OCI-LY1 (cell line): ENCODE results near the gene PPIL6.

Experiments
- H2AFZ ChIP-seq: fragments of 200-600 bp; sonication (generic), shearing (Covaris generic); 2 replicates; pipeline ENCODE4 v1.6.0; 2014; ENCODE audit warnings: antibody characterized with exemption, mild to moderate bottlenecking, low read length
- H3F3A ChIP-seq: fragments of 200-600 bp; sonication (generic), shearing (Covaris generic); 2 replicates; pipeline ENCODE4 v1.6.0; 2014; ENCODE audit warnings: mild to moderate bottlenecking, antibody characterized with exemption, low read length, moderate library complexity; ENCODE audit not compliant: insufficient read depth
- H3K27ac ChIP-seq: fragments of 200-600 bp; sonication (generic); 2 replicates; pipeline ENCODE4 v1.5.1; 2014; ENCODE audit warnings: low read length, mixed run types, mild to moderate bottlenecking, low read depth; ENCODE audit not compliant: poor library complexity, severe bottlenecking
- H3K27me3 ChIP-seq: fragments of 200-600 bp; sonication (generic); 2 replicates; pipeline ENCODE4 v1.6.0; 2014; ENCODE audit warnings: antibody characterized with exemption, mild to moderate bottlenecking, low read length, moderate library complexity; ENCODE audit not compliant: insufficient read depth
- H3K36me3 ChIP-seq: fragments of 200-600 bp; sonication (generic); 2 replicates; pipeline ENCODE4 v1.6.1; 2014; ENCODE audit warnings: mild to moderate bottlenecking, antibody characterized with exemption, low read length, moderate library complexity, mixed read lengths; ENCODE audit not compliant: insufficient read depth
- H3K4me1 ChIP-seq: fragments of 200-600 bp; sonication (generic); 2 replicates; pipeline ENCODE4 v1.5.1; 2014; ENCODE audit warnings: mild to moderate bottlenecking, low read length, moderate library complexity; ENCODE audit not compliant: insufficient read depth, severe bottlenecking
- H3K4me2 ChIP-seq: fragments of 200-600 bp; sonication (generic), shearing (Covaris generic); 2 replicates; pipeline ENCODE4 v1.6.1; 2014; ENCODE audit warnings: low read length
- H3K4me3 ChIP-seq: fragments of 200-600 bp; sonication (generic); 2 replicates; pipeline ENCODE4 v1.5.1; 2014; ENCODE audit warnings: low read length, low read depth, mild to moderate bottlenecking, mixed read lengths; ENCODE audit not compliant: poor library complexity, severe bottlenecking
- H3K79me2 ChIP-seq: fragments of 200-600 bp; shearing (Covaris generic); 2 replicates; pipeline ENCODE4 v1.6.1; 2016; ENCODE audit warnings: mixed run types, low read length, mixed read lengths; ENCODE audit not compliant: insufficient read depth
- H3K9ac ChIP-seq: fragments of 200-600 bp; sonication (generic), shearing (Covaris generic); 2 replicates; pipeline ENCODE4 v1.6.1; 2014; ENCODE audit warnings: mild to moderate bottlenecking, low read length, mixed read lengths
- H3K9me2 ChIP-seq: fragments of 200-600 bp; sonication (generic), shearing (Covaris generic); 2 replicates; pipeline ENCODE4 v1.6.1; 2014; ENCODE audit warnings: low read depth, mild to moderate bottlenecking, low read length, mixed read lengths
- H3K9me3 ChIP-seq: fragments of 200-600 bp; shearing (Covaris generic); 2 replicates; pipeline ENCODE4 v1.6.1; 2014; ENCODE audit warnings: low read length, mixed read lengths
- H4K20me1 ChIP-seq: fragments of 200-600 bp; sonication (generic), shearing (Covaris generic); 2 replicates; pipeline ENCODE4 v1.6.0; 2016; ENCODE audit warnings: mild to moderate bottlenecking, low read length; ENCODE audit not compliant: insufficient read depth
- EZH2 ChIP-seq: fragments of 200-600 bp; sonication (generic), shearing (Covaris generic); IDR thresholded peaks from 2 replicates; pipeline ENCODE4 v1.8.0; 2017; ENCODE audit warnings: borderline replicate concordance, mixed run types, mild to moderate bottlenecking, antibody characterized with exemption, low read length, moderate library complexity, mixed read lengths
- TF ChIP-seq, protein P1 (sequence below): fragments of 200-600 bp; sonication (generic), shearing (Covaris generic); IDR thresholded peaks from 2 replicates; pipeline ENCODE4 v1.5.1; 2017; ENCODE audit warnings: mild to moderate bottlenecking, antibody characterized with exemption, low read length, moderate library complexity, mixed read lengths

The PPIL6 gene

GRCh38 chr6:109388265-109388664 is 52.2 kb downstream of the PPIL6 start:
- no peaks in the 10 kb centered on the region for H4K20me1 ChIP-seq
- H3K4me2 ChIP-seq, result no peak overlapping the region
- no peak overlapping the region for H3K9ac ChIP-seq
- H3K27me3 ChIP-seq, result no peaks in the 10 kb centered on the region
- no peak overlapping the region for H2AFZ ChIP-seq
- peaks cover 5% of the 10 kb centered on the region for H3K4me1 ChIP-seq
- no peak overlapping the region for H3K27ac ChIP-seq
- H3K9me2 ChIP-seq, result no peaks in the 10 kb centered on the region
- H3F3A ChIP-seq, result no peaks in the 10 kb centered on the region
- TF ChIP-seq, protein P1, sequence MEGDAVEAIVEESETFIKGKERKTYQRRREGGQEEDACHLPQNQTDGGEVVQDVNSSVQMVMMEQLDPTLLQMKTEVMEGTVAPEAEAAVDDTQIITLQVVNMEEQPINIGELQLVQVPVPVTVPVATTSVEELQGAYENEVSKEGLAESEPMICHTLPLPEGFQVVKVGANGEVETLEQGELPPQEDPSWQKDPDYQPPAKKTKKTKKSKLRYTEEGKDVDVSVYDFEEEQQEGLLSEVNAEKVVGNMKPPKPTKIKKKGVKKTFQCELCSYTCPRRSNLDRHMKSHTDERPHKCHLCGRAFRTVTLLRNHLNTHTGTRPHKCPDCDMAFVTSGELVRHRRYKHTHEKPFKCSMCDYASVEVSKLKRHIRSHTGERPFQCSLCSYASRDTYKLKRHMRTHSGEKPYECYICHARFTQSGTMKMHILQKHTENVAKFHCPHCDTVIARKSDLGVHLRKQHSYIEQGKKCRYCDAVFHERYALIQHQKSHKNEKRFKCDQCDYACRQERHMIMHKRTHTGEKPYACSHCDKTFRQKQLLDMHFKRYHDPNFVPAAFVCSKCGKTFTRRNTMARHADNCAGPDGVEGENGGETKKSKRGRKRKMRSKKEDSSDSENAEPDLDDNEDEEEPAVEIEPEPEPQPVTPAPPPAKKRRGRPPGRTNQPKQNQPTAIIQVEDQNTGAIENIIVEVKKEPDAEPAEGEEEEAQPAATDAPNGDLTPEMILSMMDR, result no peak
- TF ChIP-seq EZH2, result no peak
- no peaks in the 10 kb centered on the region for H3K79me2 ChIP-seq
- H3K36me3 ChIP-seq, result no peaks in the 10 kb centered on the region
- no peak overlapping the region for H3K4me3 ChIP-seq
- no peaks in the 10 kb centered on the region for H3K9me3 ChIP-seq

DNA sequence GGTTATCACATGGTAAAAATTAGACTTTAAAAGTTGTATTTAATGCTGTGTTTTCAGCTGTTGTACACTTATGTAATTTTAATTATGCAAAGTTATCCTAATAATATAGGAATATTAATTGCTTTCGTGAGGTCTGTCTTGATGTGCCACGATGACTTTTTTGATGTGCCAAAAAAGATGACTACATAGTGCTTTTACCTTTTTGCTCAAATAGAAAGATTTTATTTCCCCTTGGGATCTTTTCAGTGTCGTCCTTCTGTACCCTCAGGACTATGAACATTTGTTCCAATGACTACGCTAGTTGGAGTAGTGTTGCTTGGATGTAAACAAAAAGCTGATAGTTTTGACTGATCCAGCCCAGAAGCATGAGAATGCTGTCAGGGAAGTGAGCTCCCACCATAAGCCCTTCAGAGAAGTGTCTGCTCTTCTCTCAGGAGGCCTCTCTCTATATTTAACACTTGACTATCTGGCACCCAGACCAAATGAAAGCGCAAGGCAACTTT is 56.9 kb downstream of the PPIL6 start:
- Histone ChIP-seq H3K9me2 (no peaks in the 10 kb centered on the region), H3K4me2 (peak overlapping the region; percentile 94), H2AFZ (no peak overlapping the region), H3K36me3 (peaks cover 16% of the 10 kb centered on the region; the same call in 1 of the 2 replicates), H3K9ac (peak overlapping the region; percentile 99; the same call in 1 of the 2 replicates), H3K4me3 (peak overlapping the region; percentile 96), H3K27me3 (no peaks in the 10 kb centered on the region), H3K79me2 (peaks cover 34% of the 10 kb centered on the region), H4K20me1 (peaks cover 4% of the 10 kb centered on the region), H3K9me3 (no peaks in the 10 kb centered on the region), H3K4me1 (peaks cover 24% of the 10 kb centered on the region), H3K27ac (no peak overlapping the region), H3F3A (no peaks in the 10 kb centered on the region)
- TF ChIP-seq, protein P1, result no peak
- no peak for TF ChIP-seq EZH2

DNA sequence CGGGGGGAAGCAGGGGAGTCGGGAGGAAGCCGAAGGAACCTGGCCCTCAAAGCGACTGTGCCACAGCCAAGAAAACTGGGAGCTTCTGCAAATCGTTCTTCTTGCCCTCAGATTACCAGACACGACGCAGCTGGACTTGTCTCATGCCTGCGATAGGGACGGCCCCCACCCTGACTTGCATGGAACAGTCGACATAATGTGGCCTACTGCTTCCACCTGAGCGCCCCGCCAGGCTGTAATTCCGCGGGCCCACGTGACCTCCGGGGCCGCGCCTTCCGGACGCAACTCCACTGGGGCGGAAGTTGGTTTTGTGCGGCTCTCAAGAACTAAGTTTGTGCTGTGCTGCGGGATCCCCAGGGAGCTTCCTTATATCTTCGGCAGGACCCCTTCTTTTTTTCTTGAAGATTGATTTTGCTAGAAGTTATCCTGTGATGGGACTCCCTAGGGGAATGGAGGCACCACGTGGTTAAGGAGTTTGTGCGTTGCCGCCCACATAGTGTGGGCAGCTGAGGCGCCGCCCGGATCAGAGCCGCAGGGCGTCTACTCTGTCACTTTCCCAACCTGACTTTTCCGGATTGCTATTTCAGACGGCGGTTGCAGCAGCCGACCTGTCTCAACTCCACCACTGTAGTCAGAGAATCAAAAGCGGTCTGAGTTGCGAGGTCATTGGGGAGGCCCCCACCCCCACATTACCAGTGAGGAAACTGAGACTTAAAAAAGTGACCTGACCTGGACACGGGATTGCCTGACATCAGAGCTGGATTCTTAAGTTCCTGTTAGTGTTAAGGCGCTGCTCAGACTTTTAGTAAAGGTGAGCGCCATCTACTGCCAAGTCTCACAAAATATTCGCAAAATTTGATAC is 57.6 kb downstream of the PPIL6 start:
- no peak for TF ChIP-seq EZH2
- TF ChIP-seq, protein P1, result peak; percentile 75
- Histone ChIP-seq H3K9me3 (no peaks in the 10 kb centered on the region), H3K4me3 (peak overlapping the region; percentile 96), H3K27me3 (no peaks in the 10 kb centered on the region), H3K4me1 (peaks cover 24% of the 10 kb centered on the region), H4K20me1 (peaks cover 4% of the 10 kb centered on the region), H2AFZ (peak overlapping the region; percentile 25; the same call in 1 of the 2 replicates), H3F3A (no peaks in the 10 kb centered on the region), H3K9me2 (no peaks in the 10 kb centered on the region), H3K9ac (peak overlapping the region; percentile 99), H3K4me2 (peak overlapping the region; percentile 94), H3K79me2 (peaks cover 40% of the 10 kb centered on the region), H3K27ac (peak overlapping the region; percentile 81), H3K36me3 (peaks cover 23% of the 10 kb centered on the region)
